Astrocyte (in vitro differentiated cells and primary cell): Measurements from ENCODE around the gene SCYL3. TPM values are rescaled to one million over a fixed set of nuclear protein-coding genes. Genes with fewer than 3 reads are reported as not detected.

Source experiments
- DNase-seq: peaks from one replicate; pipeline ENCODE4 v3.0.0-alpha.2; 2010; ENCODE audit warnings: low read depth
- FAIRE-seq: peaks from 2 replicates; lab custom pipeline; 2011; peaks lifted over from hg19 to GRCh38; lab: Jason Lieb, UNC
- H2AFZ ChIP-seq: 2 replicates; pipeline ENCODE4 v1.6.0; 2012; ENCODE audit warnings: low read depth, low read length, inconsistent platforms
- H3K27ac ChIP-seq: 2 replicates; pipeline ENCODE4 v1.5.1; 2011; ENCODE audit warnings: low read depth, low read length, inconsistent platforms
- H3K27me3 ChIP-seq: 2 replicates; pipeline ENCODE4 v1.6.0; 2011; ENCODE audit warnings: low read length, inconsistent platforms; ENCODE audit not compliant: insufficient read depth
- H3K36me3 ChIP-seq: 2 replicates; pipeline ENCODE4 v1.5.1; 2011; ENCODE audit warnings: low read length, inconsistent platforms; ENCODE audit not compliant: insufficient read depth
- H3K4me1 ChIP-seq: 2 replicates; pipeline ENCODE4 v1.5.1; 2011; ENCODE audit warnings: low read length, inconsistent platforms; ENCODE audit not compliant: insufficient read depth
- H3K4me2 ChIP-seq: 2 replicates; pipeline ENCODE4 v1.6.0; 2012; ENCODE audit warnings: low read length, inconsistent platforms
- H3K4me3 ChIP-seq: 2 replicates; pipeline ENCODE4 v1.5.1; 2011; ENCODE audit warnings: low read depth, mild to moderate bottlenecking, low read length, inconsistent platforms; ENCODE audit not compliant: insufficient read depth
- H3K79me2 ChIP-seq: 2 replicates; pipeline ENCODE4 v1.6.0; 2012; ENCODE audit warnings: mild to moderate bottlenecking, low read length, inconsistent platforms; ENCODE audit not compliant: insufficient read depth
- H3K9ac ChIP-seq: 2 replicates; pipeline ENCODE4 v1.6.0; 2012; ENCODE audit warnings: mild to moderate bottlenecking, low read length, inconsistent platforms
- H3K9me3 ChIP-seq: 2 replicates; pipeline ENCODE4 v1.5.1; 2012; ENCODE audit warnings: low read depth, mild to moderate bottlenecking, low read length, inconsistent platforms; ENCODE audit not compliant: insufficient read depth
- H4K20me1 ChIP-seq: 2 replicates; pipeline ENCODE4 v1.6.0; 2012; ENCODE audit warnings: low read length, inconsistent platforms; ENCODE audit not compliant: insufficient read depth
- H3K27ac Mint-ChIP-seq: one replicate; pipeline ENCODE4 v1.8.0; 2021; ENCODE audit warnings: mild to moderate bottlenecking, mixed read lengths; ENCODE audit not compliant: unreplicated experiment
- H3K27me3 Mint-ChIP-seq: one replicate; pipeline ENCODE4 v1.8.0; 2021; ENCODE audit warnings: low read depth, mixed read lengths; ENCODE audit not compliant: unreplicated experiment
- H3K36me3 Mint-ChIP-seq: one replicate; pipeline ENCODE4 v1.8.0; 2021; ENCODE audit warnings: low read depth, mixed read lengths; ENCODE audit not compliant: unreplicated experiment
- H3K4me1 Mint-ChIP-seq: one replicate; pipeline ENCODE4 v1.8.0; 2021; ENCODE audit warnings: low read depth, mixed read lengths; ENCODE audit not compliant: unreplicated experiment
- H3K4me3 Mint-ChIP-seq: one replicate; pipeline ENCODE4 v1.8.0; 2021; ENCODE audit warnings: mild to moderate bottlenecking, moderate library complexity, mixed read lengths; ENCODE audit not compliant: unreplicated experiment
- H3K9me3 Mint-ChIP-seq: one replicate; pipeline ENCODE4 v1.8.0; 2021; ENCODE audit warnings: mild to moderate bottlenecking, mixed read lengths; ENCODE audit not compliant: unreplicated experiment
- CTCF ChIP-seq: IDR thresholded peaks from 2 replicates; pipeline ENCODE4 v1.5.1; 2011; ENCODE audit warnings: low read depth, mild to moderate bottlenecking, inconsistent platforms, low read length, moderate library complexity; ENCODE audit not compliant: insufficient read depth
- EZH2 ChIP-seq: IDR thresholded peaks from 2 replicates; pipeline ENCODE4 v1.6.1; 2012; ENCODE audit warnings: mild to moderate bottlenecking, low read length, inconsistent platforms; ENCODE audit not compliant: insufficient read depth
- total RNA-seq: library from RNA; stranded (reverse); gene quantifications from 2 replicates; pipeline ENCODE4 v1.2.1, GENCODE V29; 2021

SCYL3 gene
- total RNA-seq, 1 donor from 2014 or later: 6.2 TPM

- Mint-ChIP-seq H3K4me3 (no peak overlapping the region), H3K9me3 (no peaks in the 10 kb centered on the region), H3K27me3 (no peaks in the 10 kb centered on the region), H3K36me3 (peaks cover 19% of the 10 kb centered on the region), H3K4me1 (peaks cover 12% of the 10 kb centered on the region), H3K27ac (no peak overlapping the region)
- Histone ChIP-seq H3K27ac (no peak overlapping the region), H3K27me3 (no peaks in the 10 kb centered on the region), H3K4me2 (no peak overlapping the region), H3K9ac (no peak overlapping the region), H3K79me2 (peaks cover 29% of the 10 kb centered on the region), H4K20me1 (peaks cover 15% of the 10 kb centered on the region), H3K4me1 (no peaks in the 10 kb centered on the region), H3K4me3 (no peak overlapping the region), H3K36me3 (peaks cover 6% of the 10 kb centered on the region), H3K9me3 (no peaks in the 10 kb centered on the region), H2AFZ (no peak overlapping the region)
- TF ChIP-seq EZH2 (no peak), CTCF (no peak)
- DNase-seq: no peak
- FAIRE-seq: no peak
These were observed 7.3 kb downstream of the SCYL3 start for GRCh38 chr1:169886422-169886821.

- Mint-ChIP-seq H3K4me3 (no peak overlapping the region), H3K4me1 (peaks cover 4% of the 10 kb centered on the region), H3K27me3 (no peaks in the 10 kb centered on the region), H3K27ac (no peak overlapping the region), H3K9me3 (no peaks in the 10 kb centered on the region), H3K36me3 (peaks cover 20% of the 10 kb centered on the region)
- TF ChIP-seq CTCF: no peak
- peaks cover 16% of the 10 kb centered on the region for H3K79me2 ChIP-seq
- peaks cover 4% of the 10 kb centered on the region for H4K20me1 ChIP-seq
- H3K4me3 ChIP-seq: no peak overlapping the region
- peak; percentile 16 for DNase-seq
- H3K27ac ChIP-seq: no peak overlapping the region
- no peak overlapping the region for H3K4me2 ChIP-seq
- no peaks in the 10 kb centered on the region for H3K9me3 ChIP-seq
- no peak overlapping the region for H2AFZ ChIP-seq
- peaks cover 6% of the 10 kb centered on the region for H3K36me3 ChIP-seq
- H3K9ac ChIP-seq: no peak overlapping the region
- H3K4me1 ChIP-seq: no peaks in the 10 kb centered on the region
- no peak for FAIRE-seq
- no peaks in the 10 kb centered on the region for H3K27me3 ChIP-seq
These were observed 8.5 kb downstream of the SCYL3 start for GRCh38 chr1:169885207-169885606.

GRCh38 chr1:169884634-169885033 is 9.1 kb downstream of the SCYL3 start:
- DNase-seq: no peak
- Histone ChIP-seq H4K20me1 (no peaks in the 10 kb centered on the region), H3K4me2 (no peak overlapping the region), H3K4me1 (no peaks in the 10 kb centered on the region), H3K9me3 (no peaks in the 10 kb centered on the region), H3K9ac (no peak overlapping the region), H3K79me2 (peaks cover 11% of the 10 kb centered on the region), H3K27me3 (no peaks in the 10 kb centered on the region), H3K4me3 (no peak overlapping the region), H2AFZ (no peak overlapping the region), H3K36me3 (peaks cover 6% of the 10 kb centered on the region), H3K27ac (no peak overlapping the region)
- no peak overlapping the region for H3K27ac Mint-ChIP-seq
- H3K27me3 Mint-ChIP-seq: no peaks in the 10 kb centered on the region
- TF ChIP-seq EZH2 (no peak), CTCF (no peak)
- no peaks in the 10 kb centered on the region for H3K9me3 Mint-ChIP-seq
- no peak for FAIRE-seq
- peaks cover 4% of the 10 kb centered on the region for H3K4me1 Mint-ChIP-seq
- no peak overlapping the region for H3K4me3 Mint-ChIP-seq
- H3K36me3 Mint-ChIP-seq: peaks cover 20% of the 10 kb centered on the region
